DOHH2 (cell line): ENCODE data around the gene TRIM10.

ENCODE experiments used
- H3F3A ChIP-seq: fragments of 200-600 bp; sonication (generic), shearing (Covaris generic); 2 replicates; pipeline ENCODE4 v1.6.0; 2016; ENCODE audit warnings: antibody characterized with exemption, mild to moderate bottlenecking; ENCODE audit not compliant: control insufficient read depth, insufficient read depth
- H3K27ac ChIP-seq: fragments of 200-600 bp; sonication (generic); 2 replicates; pipeline ENCODE4 v1.5.1; 2014; ENCODE audit warnings: low read depth, mild to moderate bottlenecking, low read length, moderate library complexity
- H3K27me3 ChIP-seq: fragments of 200-600 bp; sonication (generic); 2 replicates; pipeline ENCODE4 v1.6.1; 2014; ENCODE audit warnings: mild to moderate bottlenecking, low read length, mixed read lengths; ENCODE audit not compliant: control insufficient read depth
- H3K36me3 ChIP-seq: fragments of 200-600 bp; sonication (generic); 2 replicates; pipeline ENCODE4 v1.6.1; 2014; ENCODE audit warnings: mild to moderate bottlenecking, low read length, moderate library complexity, mixed read lengths; ENCODE audit not compliant: control insufficient read depth
- H3K4me1 ChIP-seq: fragments of 200-600 bp; sonication (generic); 2 replicates; pipeline ENCODE4 v1.6.1; 2014; ENCODE audit warnings: mild to moderate bottlenecking, low read length, mixed read lengths; ENCODE audit not compliant: control insufficient read depth
- H3K4me2 ChIP-seq: fragments of 200-600 bp; sonication (generic); 2 replicates; pipeline ENCODE4 v1.6.0; 2014; ENCODE audit warnings: mild to moderate bottlenecking, low read length, moderate library complexity
- H3K4me3 ChIP-seq: fragments of 200-600 bp; sonication (generic); 2 replicates; pipeline ENCODE4 v1.5.1; 2014; ENCODE audit warnings: mild to moderate bottlenecking, low read length, mixed read lengths
- H3K79me2 ChIP-seq: fragments of 200-600 bp; sonication (generic); 2 replicates; pipeline ENCODE4 v1.6.1; 2014; ENCODE audit warnings: mild to moderate bottlenecking, low read length, mixed read lengths; ENCODE audit not compliant: control insufficient read depth
- H3K9me2 ChIP-seq: fragments of 200-600 bp; sonication (generic); replicated peaks from 2 replicates; pipeline ENCODE4 v1.6.1; 2014; ENCODE audit warnings: mild to moderate bottlenecking, low read length, mixed read lengths; ENCODE audit not compliant: control insufficient read depth
- H3K9me3 ChIP-seq: fragments of 200-600 bp; sonication (generic); 2 replicates; pipeline ENCODE4 v1.6.1; 2014; ENCODE audit warnings: antibody characterized with exemption, low read length, mixed read lengths; ENCODE audit not compliant: control insufficient read depth, insufficient read depth
- H4K20me1 ChIP-seq: fragments of 200-600 bp; sonication (generic); 2 replicates; pipeline ENCODE4 v1.6.0; 2014; ENCODE audit warnings: low read depth, mild to moderate bottlenecking, antibody characterized with exemption, low read length, moderate library complexity; ENCODE audit not compliant: control insufficient read depth, insufficient read depth
- EZH2phosphoT487 ChIP-seq: fragments of 200-600 bp; sonication (generic); IDR thresholded peaks from 2 replicates; pipeline ENCODE4 v1.6.1; 2017; ENCODE audit warnings: borderline replicate concordance, mild to moderate bottlenecking, antibody characterized with exemption, low read length, moderate library complexity, mixed read lengths
- TF ChIP-seq, protein P1 (sequence below): fragments of 200-600 bp; sonication (generic); IDR thresholded peaks from one replicate; pipeline ENCODE4 v1.5.1; 2014; ENCODE audit warnings: antibody characterized with exemption, mild to moderate bottlenecking, low read depth, low read length; ENCODE audit not compliant: poor library complexity, severe bottlenecking

The TRIM10 gene

DNA sequence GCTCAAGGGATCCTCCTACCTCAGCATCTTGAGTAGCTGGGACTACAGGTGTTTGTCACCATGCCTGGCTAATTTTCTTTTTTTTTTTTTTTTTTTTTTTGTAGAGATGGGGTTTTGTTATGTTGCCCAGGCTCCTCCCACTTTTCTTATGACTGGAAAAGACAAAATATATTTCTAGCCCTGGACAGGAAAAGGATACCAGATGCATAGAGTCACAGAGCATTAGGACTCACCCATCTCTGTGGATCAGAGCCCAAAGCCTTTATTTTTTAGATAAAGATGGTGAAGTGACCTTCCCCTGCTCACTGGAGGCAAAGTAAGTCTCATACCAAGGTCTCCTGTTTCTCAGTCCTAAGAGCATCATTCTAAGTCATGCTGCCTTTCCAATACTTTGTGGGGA is 3.4 kb downstream of the TRIM10 start:
- H3K36me3 ChIP-seq = no peaks in the 10 kb centered on the region
- no peak overlapping the region for H3K27ac ChIP-seq
- H3K4me1 ChIP-seq = no peaks in the 10 kb centered on the region
- H3K4me2 ChIP-seq = no peak overlapping the region
- H4K20me1 ChIP-seq = no peaks in the 10 kb centered on the region
- H3K27me3 ChIP-seq = peaks cover 30% of the 10 kb centered on the region
- no peaks in the 10 kb centered on the region for H3F3A ChIP-seq
- TF ChIP-seq EZH2phosphoT487 = no peak
- TF ChIP-seq, protein P1, sequence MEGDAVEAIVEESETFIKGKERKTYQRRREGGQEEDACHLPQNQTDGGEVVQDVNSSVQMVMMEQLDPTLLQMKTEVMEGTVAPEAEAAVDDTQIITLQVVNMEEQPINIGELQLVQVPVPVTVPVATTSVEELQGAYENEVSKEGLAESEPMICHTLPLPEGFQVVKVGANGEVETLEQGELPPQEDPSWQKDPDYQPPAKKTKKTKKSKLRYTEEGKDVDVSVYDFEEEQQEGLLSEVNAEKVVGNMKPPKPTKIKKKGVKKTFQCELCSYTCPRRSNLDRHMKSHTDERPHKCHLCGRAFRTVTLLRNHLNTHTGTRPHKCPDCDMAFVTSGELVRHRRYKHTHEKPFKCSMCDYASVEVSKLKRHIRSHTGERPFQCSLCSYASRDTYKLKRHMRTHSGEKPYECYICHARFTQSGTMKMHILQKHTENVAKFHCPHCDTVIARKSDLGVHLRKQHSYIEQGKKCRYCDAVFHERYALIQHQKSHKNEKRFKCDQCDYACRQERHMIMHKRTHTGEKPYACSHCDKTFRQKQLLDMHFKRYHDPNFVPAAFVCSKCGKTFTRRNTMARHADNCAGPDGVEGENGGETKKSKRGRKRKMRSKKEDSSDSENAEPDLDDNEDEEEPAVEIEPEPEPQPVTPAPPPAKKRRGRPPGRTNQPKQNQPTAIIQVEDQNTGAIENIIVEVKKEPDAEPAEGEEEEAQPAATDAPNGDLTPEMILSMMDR = no peak
- H3K9me3 ChIP-seq = no peaks in the 10 kb centered on the region
- H3K79me2 ChIP-seq = no peaks in the 10 kb centered on the region
- H3K4me3 ChIP-seq = no peak overlapping the region
- H3K9me2 ChIP-seq = no peaks in the 10 kb centered on the region

DNA sequence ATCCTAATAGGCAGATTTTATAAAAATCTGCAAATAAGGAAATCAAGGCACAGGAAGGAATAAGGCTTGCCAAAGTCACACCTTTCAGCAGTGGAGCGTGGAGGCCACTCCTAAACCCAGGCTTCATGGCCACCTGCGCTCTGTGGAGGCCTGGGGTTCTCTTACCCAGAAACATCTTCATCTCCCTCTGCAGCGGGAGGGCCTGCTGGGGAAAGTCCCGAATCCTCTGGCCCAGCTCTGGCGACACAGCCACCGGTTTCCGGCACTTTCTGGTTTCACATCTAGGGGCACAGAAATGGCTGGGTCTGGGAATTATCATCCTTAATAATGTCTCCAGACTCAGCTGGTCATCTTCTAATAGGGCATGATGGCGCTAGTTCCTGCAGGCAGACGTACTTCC is 4.2 kb downstream of the TRIM10 start:
- Histone ChIP-seq H3K27ac (no peak overlapping the region), H3K9me3 (no peaks in the 10 kb centered on the region), H3K27me3 (peaks cover 35% of the 10 kb centered on the region), H4K20me1 (no peaks in the 10 kb centered on the region), H3K9me2 (no peaks in the 10 kb centered on the region), H3K79me2 (no peaks in the 10 kb centered on the region), H3K4me3 (no peak overlapping the region), H3K4me2 (no peak overlapping the region), H3K36me3 (no peaks in the 10 kb centered on the region), H3K4me1 (no peaks in the 10 kb centered on the region), H3F3A (no peaks in the 10 kb centered on the region)
- TF ChIP-seq EZH2phosphoT487 = no peak
- TF ChIP-seq, protein P1 = no peak

DNA sequence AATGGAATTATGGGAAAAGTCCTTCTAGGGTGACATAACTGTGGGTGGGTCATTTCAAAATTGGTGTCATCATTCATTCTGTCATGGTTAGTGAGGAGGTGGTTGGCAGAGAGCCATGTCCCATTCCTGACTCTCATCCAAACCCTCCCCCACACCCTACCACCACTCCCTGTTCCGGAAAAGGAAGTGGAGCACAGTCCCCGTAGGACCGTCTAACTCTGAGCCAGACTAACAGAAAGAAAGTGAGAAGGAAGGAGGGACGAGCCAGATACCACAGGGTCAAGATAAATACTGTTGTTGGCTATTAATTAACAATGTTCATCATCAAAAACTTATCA is 4.8 kb downstream of the TRIM10 start:
- peaks cover 35% of the 10 kb centered on the region for H3K27me3 ChIP-seq
- no peaks in the 10 kb centered on the region for H3K4me1 ChIP-seq
- no peaks in the 10 kb centered on the region for H3K9me3 ChIP-seq
- H3K27ac ChIP-seq = no peak overlapping the region
- H4K20me1 ChIP-seq = no peaks in the 10 kb centered on the region
- TF ChIP-seq EZH2phosphoT487 = no peak
- TF ChIP-seq, protein P1 = no peak
- no peaks in the 10 kb centered on the region for H3K79me2 ChIP-seq
- H3K4me3 ChIP-seq = no peak overlapping the region
- no peaks in the 10 kb centered on the region for H3K36me3 ChIP-seq
- no peak overlapping the region for H3K4me2 ChIP-seq
- H3F3A ChIP-seq = no peaks in the 10 kb centered on the region
- no peaks in the 10 kb centered on the region for H3K9me2 ChIP-seq
